Measurements from ENCODE around the gene PFKFB4. TPM values are rescaled to one million over a fixed set of nuclear protein-coding genes. Genes with fewer than 3 reads are reported as not detected.

The PFKFB4 gene
- total RNA-seq, 1 experiment from 2014 or later, result 20.3 TPM

DNA sequence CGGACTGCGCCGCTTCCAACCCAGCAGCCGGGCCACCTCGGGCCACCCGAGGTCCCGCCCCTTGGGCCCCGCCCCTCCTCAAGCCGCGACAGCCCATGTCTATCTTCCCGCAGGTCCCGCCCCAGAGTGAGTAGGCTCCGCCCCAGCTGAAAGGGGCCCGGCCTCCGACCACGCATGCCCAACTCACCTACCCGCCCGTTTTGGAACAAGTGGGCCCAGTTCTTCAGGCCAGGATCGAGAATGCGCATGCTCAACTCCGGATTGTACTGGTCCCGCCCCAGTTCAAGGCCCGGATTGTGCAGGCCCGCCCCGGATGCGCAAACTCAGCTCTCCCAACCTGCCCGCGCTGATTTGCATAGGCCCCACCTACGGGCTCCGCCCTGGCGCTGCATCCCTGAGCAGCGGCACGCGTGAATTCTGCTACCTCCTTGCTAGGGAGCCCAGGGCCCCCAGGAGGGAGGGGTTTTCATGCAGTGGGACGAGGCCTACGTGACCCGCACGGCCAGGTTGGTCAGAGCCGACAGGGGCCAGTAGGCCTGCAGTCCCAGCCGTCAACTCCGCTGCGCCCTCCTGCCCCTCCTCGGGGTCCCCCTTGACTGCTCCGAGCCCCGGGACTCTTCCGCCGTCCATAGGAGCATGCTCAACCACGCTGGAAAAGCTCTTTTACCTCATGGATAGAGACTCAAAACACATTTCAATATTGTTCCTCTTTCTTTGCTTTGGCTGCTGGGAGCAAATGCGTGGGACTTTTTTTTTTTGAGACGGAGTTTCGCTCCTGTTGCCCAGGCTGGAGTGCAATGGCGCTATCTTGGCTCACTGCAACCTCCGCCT is at the start of gene PFKFB4 (continued):
- TF ChIP-seq, protein P1, sequence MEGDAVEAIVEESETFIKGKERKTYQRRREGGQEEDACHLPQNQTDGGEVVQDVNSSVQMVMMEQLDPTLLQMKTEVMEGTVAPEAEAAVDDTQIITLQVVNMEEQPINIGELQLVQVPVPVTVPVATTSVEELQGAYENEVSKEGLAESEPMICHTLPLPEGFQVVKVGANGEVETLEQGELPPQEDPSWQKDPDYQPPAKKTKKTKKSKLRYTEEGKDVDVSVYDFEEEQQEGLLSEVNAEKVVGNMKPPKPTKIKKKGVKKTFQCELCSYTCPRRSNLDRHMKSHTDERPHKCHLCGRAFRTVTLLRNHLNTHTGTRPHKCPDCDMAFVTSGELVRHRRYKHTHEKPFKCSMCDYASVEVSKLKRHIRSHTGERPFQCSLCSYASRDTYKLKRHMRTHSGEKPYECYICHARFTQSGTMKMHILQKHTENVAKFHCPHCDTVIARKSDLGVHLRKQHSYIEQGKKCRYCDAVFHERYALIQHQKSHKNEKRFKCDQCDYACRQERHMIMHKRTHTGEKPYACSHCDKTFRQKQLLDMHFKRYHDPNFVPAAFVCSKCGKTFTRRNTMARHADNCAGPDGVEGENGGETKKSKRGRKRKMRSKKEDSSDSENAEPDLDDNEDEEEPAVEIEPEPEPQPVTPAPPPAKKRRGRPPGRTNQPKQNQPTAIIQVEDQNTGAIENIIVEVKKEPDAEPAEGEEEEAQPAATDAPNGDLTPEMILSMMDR (IDR thresholded peaks at IDR 0.05 in 2 of 3, conservative IDR thresholded peaks at IDR 0.05 in 1 of 3; ENCODE audit: borderline replicate concordance in 1 of 3, insufficient read depth in 1 of 3, low read depth in 2 of 3, low read length in 2 of 3), result no peak
- TF ChIP-seq POLR2A (IDR thresholded peaks at IDR 0.05; ENCODE audit: borderline replicate concordance, extremely low read depth, insufficient read depth, insufficient read length), result peak; percentile 60
- no peak for TF ChIP-seq TCF7L2 (IDR thresholded peaks at IDR 0.05; ENCODE audit: borderline replicate concordance, extremely low read depth, insufficient read depth, insufficient read length)
- TF ChIP-seq EGR1 (IDR thresholded peaks at IDR 0.05; ENCODE audit: low read depth), result no peak
- peak; percentile 59 for TF ChIP-seq YY1 (IDR thresholded peaks at IDR 0.05; ENCODE audit: extremely low read depth, insufficient replicate concordance, low read depth, low read length)
- TF ChIP-seq, protein P2, sequence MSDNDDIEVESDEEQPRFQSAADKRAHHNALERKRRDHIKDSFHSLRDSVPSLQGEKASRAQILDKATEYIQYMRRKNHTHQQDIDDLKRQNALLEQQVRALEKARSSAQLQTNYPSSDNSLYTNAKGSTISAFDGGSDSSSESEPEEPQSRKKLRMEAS (IDR thresholded peaks at IDR 0.05), result no peak

DNA sequence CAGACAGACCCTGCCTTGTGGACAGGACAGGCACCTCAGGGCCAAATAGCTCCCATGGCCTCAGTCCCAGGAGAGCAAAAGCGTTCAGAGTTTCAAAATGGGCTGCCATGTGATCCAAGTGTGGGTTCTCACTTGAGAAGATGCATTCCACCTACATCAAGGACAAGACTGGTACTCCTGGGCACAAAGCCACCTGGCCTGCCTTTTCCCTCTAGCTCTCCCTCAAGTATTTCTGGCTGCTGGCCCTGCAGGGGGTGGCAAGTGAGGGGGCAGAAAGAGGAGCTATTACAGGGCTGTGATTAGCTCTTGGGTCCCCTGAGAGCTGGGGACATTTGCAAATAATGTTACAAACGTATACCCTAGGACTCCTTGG is 45.0 kb upstream of the PFKFB4 start:
- Histone ChIP-seq H2AFZ (ENCODE audit: low read depth, low read length, poor library complexity, severe bottlenecking) (no peak overlapping the region), H3K9me2 (ENCODE audit: insufficient read depth) (no peaks in the 10 kb centered on the region), H3K36me3 (ENCODE audit: control insufficient read depth in 1 of 2, insufficient read depth in 2 of 2, low read length in 2 of 2) (peaks cover 41 to 76% of the 10 kb centered on the region in 2 experiments), H3K27ac (ENCODE audit: low read depth, low read length) (no peak overlapping the region), H3K9ac (ENCODE audit: low read length) (no peak overlapping the region), H4K20me1 (ENCODE audit: insufficient read depth) (no peaks in the 10 kb centered on the region), H3K9me3 (ENCODE audit: control insufficient read depth in 1 of 2, insufficient read depth in 1 of 2, low read depth in 1 of 2, low read length in 2 of 2) (no peaks in the 10 kb centered on the region), H3K79me2 (ENCODE audit: insufficient read depth, low read length) (peaks cover 14% of the 10 kb centered on the region), H3K27me3 (ENCODE audit: insufficient read depth, low read length) (no peaks in the 10 kb centered on the region), H3K4me2 (ENCODE audit: low read length) (no peak overlapping the region), H3K4me1 (ENCODE audit: control insufficient read depth in 1 of 2, insufficient read depth in 2 of 2, low read length in 2 of 2) (peaks cover 0 to 1% of the 10 kb centered on the region in 2 experiments; a peak in 1 of 4 replicates), H3K4me3 (replicated peaks in 1 of 2; ENCODE audit: low read depth in 1 of 2, low read length in 2 of 2) (no peak overlapping the region)
- RAD21 ChIA-PET (ENCODE audit: low non-redundant PET in 1 of 2, low total read pairs in 2 of 2, uncharacterized antibody in 2 of 2, unreplicated experiment in 2 of 2), result no interaction called here
- no TSS peak for BruUV-seq (replicated peaks)
- no peak for DNase-seq (ENCODE audit: low read depth, low spot score)
- TF ChIP-seq SIN3A (IDR thresholded peaks at IDR 0.05; ENCODE audit: low read depth), result no peak
- TF ChIP-seq TCF7L2 (IDR thresholded peaks at IDR 0.05; ENCODE audit: borderline replicate concordance, extremely low read depth, insufficient read depth, insufficient read length), result no peak
- TF ChIP-seq, protein P2 (IDR thresholded peaks at IDR 0.05), result no peak
- no peak for TF ChIP-seq EGR1 (IDR thresholded peaks at IDR 0.05; ENCODE audit: low read depth)
- TF ChIP-seq ZFX (IDR thresholded peaks at IDR 0.05), result no peak
- no peak for TF ChIP-seq EZH2 (IDR thresholded peaks at IDR 0.05)
- TF ChIP-seq SRF (IDR thresholded peaks at IDR 0.05; ENCODE audit: low read depth), result no peak
- TF ChIP-seq, protein P3, sequence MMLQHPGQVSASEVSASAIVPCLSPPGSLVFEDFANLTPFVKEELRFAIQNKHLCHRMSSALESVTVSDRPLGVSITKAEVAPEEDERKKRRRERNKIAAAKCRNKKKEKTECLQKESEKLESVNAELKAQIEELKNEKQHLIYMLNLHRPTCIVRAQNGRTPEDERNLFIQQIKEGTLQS (IDR thresholded peaks at IDR 0.05), result no peak
- TF ChIP-seq, protein P4, sequence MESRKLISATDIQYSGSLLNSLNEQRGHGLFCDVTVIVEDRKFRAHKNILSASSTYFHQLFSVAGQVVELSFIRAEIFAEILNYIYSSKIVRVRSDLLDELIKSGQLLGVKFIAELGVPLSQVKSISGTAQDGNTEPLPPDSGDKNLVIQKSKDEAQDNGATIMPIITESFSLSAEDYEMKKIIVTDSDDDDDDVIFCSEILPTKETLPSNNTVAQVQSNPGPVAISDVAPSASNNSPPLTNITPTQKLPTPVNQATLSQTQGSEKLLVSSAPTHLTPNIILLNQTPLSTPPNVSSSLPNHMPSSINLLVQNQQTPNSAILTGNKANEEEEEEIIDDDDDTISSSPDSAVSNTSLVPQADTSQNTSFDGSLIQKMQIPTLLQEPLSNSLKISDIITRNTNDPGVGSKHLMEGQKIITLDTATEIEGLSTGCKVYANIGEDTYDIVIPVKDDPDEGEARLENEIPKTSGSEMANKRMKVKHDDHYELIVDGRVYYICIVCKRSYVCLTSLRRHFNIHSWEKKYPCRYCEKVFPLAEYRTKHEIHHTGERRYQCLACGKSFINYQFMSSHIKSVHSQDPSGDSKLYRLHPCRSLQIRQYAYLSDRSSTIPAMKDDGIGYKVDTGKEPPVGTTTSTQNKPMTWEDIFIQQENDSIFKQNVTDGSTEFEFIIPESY (IDR thresholded peaks at IDR 0.05; ENCODE audit: extremely low read depth, insufficient replicate concordance, low read length), result no peak
- no peak for TF ChIP-seq CEBPB (IDR thresholded peaks at IDR 0.05; ENCODE audit: low read depth)
- POLR2A ChIA-PET, result interaction anchor here (1.1 kb wide), 1 partner anchor 12 kb away, joined by 3 read pairs; no protein-coding TSS in a partner anchor
- intact Hi-C loops (cut with micrococcal nuclease), result no loop called here
- ATAC-seq, result no peak
- CTCF ChIA-PET, result no interaction called here
